G401.6 (cell line): ENCODE results near the gene LLPH.
A peak's percentile ranks its signal among the peaks of the same experiment; 100 is the strongest.
"Not testable (repeated sequence)": the region's sequence is repeated elsewhere in the genome, so short reads cannot be mapped to it uniquely, and the experiment has no call there.

Experiments used
- FAIRE-seq: peaks from 2 replicates; lab custom pipeline; 2012; peaks lifted over from hg19 to GRCh38; lab: Jason Lieb, UNC

Gene LLPH

GRCh38 chr12:66130267-66131066, at the start of gene LLPH:
LLPH (minus strand) TSS chr12:66130750; CDS start chr12:66129106, 1,644 bp downstream.
- FAIRE-seq: peak; percentile 89

- FAIRE-seq: peak; percentile 50
Measured at GRCh38 chr12:66176105-66176900, 45.8 kb upstream of the LLPH start.

- FAIRE-seq: not testable (repeated sequence)
Measured at GRCh38 chr12:66174391-66175325, 44.1 kb upstream of the LLPH start.

- FAIRE-seq: no peak
Measured at GRCh38 chr12:66170606-66171005, 40.1 kb upstream of the LLPH start.

- peak; percentile 90 for FAIRE-seq
Measured at GRCh38 chr12:66169221-66170170, 38.9 kb upstream of the LLPH start, which contains the start of gene TMBIM4. TMBIM4 (minus strand) TSS chr12:66169996; CDS start chr12:66169951, 45 bp downstream.

GRCh38 chr12:66168410-66168809, 37.9 kb upstream of the LLPH start:
- no peak for FAIRE-seq

- FAIRE-seq: no peak
Measured at GRCh38 chr12:66166561-66166960, 36.0 kb upstream of the LLPH start.

GRCh38 chr12:66165141-66165540, 34.6 kb upstream of the LLPH start:
- no peak for FAIRE-seq

- no peak for FAIRE-seq
Measured at GRCh38 chr12:66164349-66164821, 33.8 kb upstream of the LLPH start.

GRCh38 chr12:66163289-66163688, 32.7 kb upstream of the LLPH start:
- FAIRE-seq: no peak

- no peak for FAIRE-seq
Measured at GRCh38 chr12:66162701-66163100, 32.2 kb upstream of the LLPH start.

GRCh38 chr12:66160704-66161103, 30.2 kb upstream of the LLPH start:
- no peak for FAIRE-seq

- no peak for FAIRE-seq
Measured at GRCh38 chr12:66159123-66159522, 28.6 kb upstream of the LLPH start.

GRCh38 chr12:66156654-66157053, 26.1 kb upstream of the LLPH start:
- FAIRE-seq: no peak

- no peak for FAIRE-seq
Measured at GRCh38 chr12:66154776-66155175, 24.2 kb upstream of the LLPH start.

GRCh38 chr12:66152732-66153131, 22.2 kb upstream of the LLPH start:
- FAIRE-seq: peak; percentile 30

GRCh38 chr12:66149702-66150398, 19.3 kb upstream of the LLPH start:
- no peak for FAIRE-seq

- peak; percentile 68 for FAIRE-seq
Measured at GRCh38 chr12:66144791-66145754, 14.5 kb upstream of the LLPH start.

- no peak for FAIRE-seq
Measured at GRCh38 chr12:66143868-66144267, 13.3 kb upstream of the LLPH start.
